ENCODE measurements around the gene COX20. TPM values are rescaled to one million over a fixed set of nuclear protein-coding genes. Genes with fewer than 3 reads are reported as not detected.

COX20 gene
- total and polyA plus RNA-seq, 2 of the 13 experiments (the other 11 are each of a cell fraction or from before 2014, with no cell fraction given) = 34.4 to 95.8 TPM

DNA sequence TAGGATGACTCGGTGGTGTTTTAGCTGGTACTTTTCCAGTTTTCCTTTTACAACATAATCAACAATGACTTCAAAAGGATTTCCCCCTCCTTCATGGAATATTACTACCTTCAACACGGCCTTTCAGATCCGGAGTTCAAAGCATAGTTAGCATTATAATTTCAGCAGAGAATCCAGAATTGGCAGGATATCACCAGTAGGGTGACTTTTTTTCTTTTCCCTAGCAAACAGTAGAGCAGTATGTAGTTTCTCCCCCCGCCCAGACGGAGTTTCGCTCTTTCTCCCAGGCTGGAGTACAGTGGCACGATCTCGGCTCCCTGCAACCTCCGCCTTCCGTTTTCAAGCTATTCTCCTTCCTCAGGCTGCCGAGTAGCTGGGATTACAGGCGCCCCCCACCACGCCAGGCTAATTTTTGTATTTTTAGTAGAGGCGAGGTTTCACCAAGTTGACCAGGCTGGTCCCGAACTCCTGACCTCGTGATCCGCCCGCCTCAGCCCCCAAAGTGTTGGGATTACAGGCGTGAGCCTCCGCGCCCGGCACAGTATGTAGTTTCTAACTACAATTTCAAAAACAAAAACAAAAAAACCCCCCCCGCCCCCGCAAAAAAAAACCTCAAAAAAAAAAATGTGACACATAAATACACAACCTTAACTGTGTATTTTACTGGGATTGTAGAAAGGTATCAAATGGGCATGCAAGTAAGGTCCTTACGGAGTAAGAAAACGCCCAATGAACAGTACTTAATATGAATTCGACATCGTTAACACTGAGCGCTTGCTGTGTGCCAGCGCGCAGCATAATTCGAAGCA, 1.5 kb upstream of the COX20 start (continued):
- no peak for TF ChIP-seq MTA1 (CRISPR knock-in tag; IDR thresholded peaks at IDR 0.05; ENCODE audit: borderline replicate concordance)
- no peak for TF ChIP-seq MTA3 (CRISPR knock-in tag; IDR thresholded peaks at IDR 0.05)
- peak; percentile 58; the same call in 1 of the 2 replicates for TF ChIP-seq GATAD2A (CRISPR knock-in tag; IDR thresholded peaks at IDR 0.05)
- TF ChIP-seq, protein P1, sequence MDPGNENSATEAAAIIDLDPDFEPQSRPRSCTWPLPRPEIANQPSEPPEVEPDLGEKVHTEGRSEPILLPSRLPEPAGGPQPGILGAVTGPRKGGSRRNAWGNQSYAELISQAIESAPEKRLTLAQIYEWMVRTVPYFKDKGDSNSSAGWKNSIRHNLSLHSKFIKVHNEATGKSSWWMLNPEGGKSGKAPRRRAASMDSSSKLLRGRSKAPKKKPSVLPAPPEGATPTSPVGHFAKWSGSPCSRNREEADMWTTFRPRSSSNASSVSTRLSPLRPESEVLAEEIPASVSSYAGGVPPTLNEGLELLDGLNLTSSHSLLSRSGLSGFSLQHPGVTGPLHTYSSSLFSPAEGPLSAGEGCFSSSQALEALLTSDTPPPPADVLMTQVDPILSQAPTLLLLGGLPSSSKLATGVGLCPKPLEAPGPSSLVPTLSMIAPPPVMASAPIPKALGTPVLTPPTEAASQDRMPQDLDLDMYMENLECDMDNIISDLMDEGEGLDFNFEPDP (CRISPR knock-in tag; conservative IDR thresholded peaks at IDR 0.05) = no peak
- TF ChIP-seq MIXL1 (CRISPR knock-in tag; IDR thresholded peaks at IDR 0.05) = peak; percentile 67; the same call in 1 of the 2 replicates
- TF ChIP-seq, protein P2, sequence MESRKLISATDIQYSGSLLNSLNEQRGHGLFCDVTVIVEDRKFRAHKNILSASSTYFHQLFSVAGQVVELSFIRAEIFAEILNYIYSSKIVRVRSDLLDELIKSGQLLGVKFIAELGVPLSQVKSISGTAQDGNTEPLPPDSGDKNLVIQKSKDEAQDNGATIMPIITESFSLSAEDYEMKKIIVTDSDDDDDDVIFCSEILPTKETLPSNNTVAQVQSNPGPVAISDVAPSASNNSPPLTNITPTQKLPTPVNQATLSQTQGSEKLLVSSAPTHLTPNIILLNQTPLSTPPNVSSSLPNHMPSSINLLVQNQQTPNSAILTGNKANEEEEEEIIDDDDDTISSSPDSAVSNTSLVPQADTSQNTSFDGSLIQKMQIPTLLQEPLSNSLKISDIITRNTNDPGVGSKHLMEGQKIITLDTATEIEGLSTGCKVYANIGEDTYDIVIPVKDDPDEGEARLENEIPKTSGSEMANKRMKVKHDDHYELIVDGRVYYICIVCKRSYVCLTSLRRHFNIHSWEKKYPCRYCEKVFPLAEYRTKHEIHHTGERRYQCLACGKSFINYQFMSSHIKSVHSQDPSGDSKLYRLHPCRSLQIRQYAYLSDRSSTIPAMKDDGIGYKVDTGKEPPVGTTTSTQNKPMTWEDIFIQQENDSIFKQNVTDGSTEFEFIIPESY (CRISPR knock-in tag; IDR thresholded peaks at IDR 0.05) = no peak
- no peak for TF ChIP-seq ZNF672 (CRISPR knock-in tag; IDR thresholded peaks at IDR 0.05)
- no peak for TF ChIP-seq ZIK1 (CRISPR knock-in tag; IDR thresholded peaks at IDR 0.05; ENCODE audit: borderline replicate concordance, low read depth)
- peak; percentile 78 for TF ChIP-seq MED13 (CRISPR knock-in tag; IDR thresholded peaks at IDR 0.05)
- no peak for TF ChIP-seq ISX (CRISPR knock-in tag; conservative IDR thresholded peaks at IDR 0.05)
- TF ChIP-seq, protein P3, sequence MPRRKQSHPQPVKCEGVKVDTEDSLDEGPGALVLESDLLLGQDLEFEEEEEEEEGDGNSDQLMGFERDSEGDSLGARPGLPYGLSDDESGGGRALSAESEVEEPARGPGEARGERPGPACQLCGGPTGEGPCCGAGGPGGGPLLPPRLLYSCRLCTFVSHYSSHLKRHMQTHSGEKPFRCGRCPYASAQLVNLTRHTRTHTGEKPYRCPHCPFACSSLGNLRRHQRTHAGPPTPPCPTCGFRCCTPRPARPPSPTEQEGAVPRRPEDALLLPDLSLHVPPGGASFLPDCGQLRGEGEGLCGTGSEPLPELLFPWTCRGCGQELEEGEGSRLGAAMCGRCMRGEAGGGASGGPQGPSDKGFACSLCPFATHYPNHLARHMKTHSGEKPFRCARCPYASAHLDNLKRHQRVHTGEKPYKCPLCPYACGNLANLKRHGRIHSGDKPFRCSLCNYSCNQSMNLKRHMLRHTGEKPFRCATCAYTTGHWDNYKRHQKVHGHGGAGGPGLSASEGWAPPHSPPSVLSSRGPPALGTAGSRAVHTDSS (CRISPR knock-in tag; conservative IDR thresholded peaks at IDR 0.05) = no peak
- TF ChIP-seq ZNF143 (CRISPR knock-in tag; IDR thresholded peaks at IDR 0.05) = no peak
- TF ChIP-seq KDM5A (IDR thresholded peaks at IDR 0.05; ENCODE audit: borderline replicate concordance, low read length) = no peak
- TF ChIP-seq HMGA1 (CRISPR knock-in tag; conservative IDR thresholded peaks at IDR 0.05) = no peak
- no peak for TF ChIP-seq MXD4 (CRISPR knock-in tag; IDR thresholded peaks at IDR 0.05)
- no peak for TF ChIP-seq TGIF2 (CRISPR knock-in tag; IDR thresholded peaks at IDR 0.05)
- peak; percentile 12; the same call in 1 of the 2 replicates for TF ChIP-seq ARID2 (CRISPR knock-in tag; IDR thresholded peaks at IDR 0.05; ENCODE audit: borderline replicate concordance)
- TF ChIP-seq ZNF121 (CRISPR knock-in tag; IDR thresholded peaks at IDR 0.05) = no peak
- no peak for TF ChIP-seq PHF8 (CRISPR knock-in tag; IDR thresholded peaks at IDR 0.05)
- TF ChIP-seq RCOR2 (CRISPR knock-in tag; IDR thresholded peaks at IDR 0.05) = no peak
- peak; percentile 1 for TF ChIP-seq SRSF1 (optimal IDR thresholded peaks at IDR 0.05; ENCODE audit: low read depth, low read length)
- no peak for TF ChIP-seq ONECUT2 (CRISPR knock-in tag; IDR thresholded peaks at IDR 0.05)
- peak; percentile 71 for TF ChIP-seq TCF7L2 (IDR thresholded peaks at IDR 0.05; ENCODE audit: low read depth, low read length)
- TF ChIP-seq PCBP2 (optimal IDR thresholded peaks at IDR 0.05; ENCODE audit: low read depth, low read length, poor library complexity, severe bottlenecking) = no peak
- TF ChIP-seq, protein P4, sequence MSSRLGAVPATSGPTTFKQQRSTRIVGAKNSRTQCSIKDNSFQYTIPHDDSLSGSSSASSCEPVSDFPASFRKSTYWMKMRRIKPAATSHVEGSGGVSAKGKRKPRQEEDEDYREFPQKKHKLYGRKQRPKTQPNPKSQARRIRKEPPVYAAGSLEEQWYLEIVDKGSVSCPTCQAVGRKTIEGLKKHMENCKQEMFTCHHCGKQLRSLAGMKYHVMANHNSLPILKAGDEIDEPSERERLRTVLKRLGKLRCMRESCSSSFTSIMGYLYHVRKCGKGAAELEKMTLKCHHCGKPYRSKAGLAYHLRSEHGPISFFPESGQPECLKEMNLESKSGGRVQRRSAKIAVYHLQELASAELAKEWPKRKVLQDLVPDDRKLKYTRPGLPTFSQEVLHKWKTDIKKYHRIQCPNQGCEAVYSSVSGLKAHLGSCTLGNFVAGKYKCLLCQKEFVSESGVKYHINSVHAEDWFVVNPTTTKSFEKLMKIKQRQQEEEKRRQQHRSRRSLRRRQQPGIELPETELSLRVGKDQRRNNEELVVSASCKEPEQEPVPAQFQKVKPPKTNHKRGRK (CRISPR knock-in tag; IDR thresholded peaks at IDR 0.05) = no peak
- TF ChIP-seq ZKSCAN8 (CRISPR knock-in tag; IDR thresholded peaks at IDR 0.05; ENCODE audit: borderline replicate concordance) = 0 out of 2 replicates have a peak, but pooled peaks have one; percentile 1

Data from HepG2 (cell line).